Limb (tissue), 2 donors: Measurements from ENCODE around the gene KLHL22.

Experiments used
- DNase-seq, 2 donors: peaks; one replicate each; pipeline ENCODE4 v3.0.0-alpha.2; 2016; ENCODE audit errors: extremely low spot score in 2 of 2

KLHL22 gene

GRCh38 chr22:20433191-20433590 is 62.4 kb downstream of the KLHL22 start:
- DNase-seq, result no peak

DNA sequence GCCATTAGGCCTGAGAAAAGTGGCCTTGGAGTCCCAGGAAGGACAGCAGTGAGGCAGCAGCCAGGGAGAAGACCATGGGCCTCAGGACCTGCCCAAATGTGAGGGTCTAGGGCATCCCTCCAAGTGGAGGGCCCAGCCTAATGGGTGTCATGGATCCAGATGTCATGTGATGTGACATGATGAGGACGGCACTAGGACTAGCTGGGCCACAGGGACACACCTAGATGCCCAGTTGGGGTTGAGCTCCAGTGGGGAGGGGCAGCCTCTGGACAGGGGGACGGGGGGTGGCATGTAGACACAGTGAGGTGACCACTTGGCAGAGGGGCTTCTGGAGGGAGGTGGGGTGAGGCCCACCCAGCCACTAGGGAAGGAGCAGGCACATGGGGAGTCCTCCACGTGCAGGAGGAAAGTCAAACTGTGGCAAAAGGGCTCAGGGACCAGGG is 63.3 kb downstream of the KLHL22 start:
- DNase-seq, result no peak

DNA sequence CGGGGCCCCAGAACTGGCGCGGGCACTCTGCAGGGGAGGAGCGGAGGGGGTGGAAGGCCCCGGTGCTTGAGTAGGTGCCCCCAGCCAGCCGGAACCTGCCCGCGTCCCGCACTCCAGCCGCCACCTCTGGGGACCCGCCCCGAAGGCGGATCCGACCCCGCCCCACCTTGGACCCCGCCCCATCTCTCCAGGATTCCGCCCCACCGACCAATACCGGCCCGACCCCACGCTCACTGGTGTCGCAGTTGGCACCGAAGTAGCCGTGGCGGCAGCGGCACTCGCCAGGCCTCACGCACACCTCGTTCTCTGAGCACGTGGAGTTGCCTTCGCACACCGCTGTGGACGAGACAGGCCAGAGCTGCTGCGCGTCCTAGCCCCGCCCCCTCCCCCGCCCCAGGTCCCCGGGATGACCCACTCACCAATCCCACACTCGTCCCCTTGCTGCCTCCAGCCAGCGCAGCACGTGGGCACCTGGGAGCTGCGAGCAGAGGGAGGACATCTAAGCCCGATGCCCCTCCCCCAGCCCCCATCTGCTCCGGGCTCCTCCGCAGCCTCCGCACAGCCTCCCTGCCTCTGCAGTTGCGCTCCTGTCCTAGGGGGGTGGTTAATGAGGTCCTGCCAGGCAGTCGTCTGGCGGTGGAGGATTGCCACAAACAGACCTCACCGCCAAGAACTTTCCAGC is 63.9 kb downstream of the KLHL22 start:
- DNase-seq, result peak in 1 of 2 donors; percentile 50

- DNase-seq, result peak in 1 of 2 donors; percentile 73
Observed at GRCh38 chr22:20430720-20431510, 64.7 kb downstream of the KLHL22 start.

- no peak for DNase-seq
Observed at GRCh38 chr22:20430101-20430719, 65.4 kb downstream of the KLHL22 start.

DNA sequence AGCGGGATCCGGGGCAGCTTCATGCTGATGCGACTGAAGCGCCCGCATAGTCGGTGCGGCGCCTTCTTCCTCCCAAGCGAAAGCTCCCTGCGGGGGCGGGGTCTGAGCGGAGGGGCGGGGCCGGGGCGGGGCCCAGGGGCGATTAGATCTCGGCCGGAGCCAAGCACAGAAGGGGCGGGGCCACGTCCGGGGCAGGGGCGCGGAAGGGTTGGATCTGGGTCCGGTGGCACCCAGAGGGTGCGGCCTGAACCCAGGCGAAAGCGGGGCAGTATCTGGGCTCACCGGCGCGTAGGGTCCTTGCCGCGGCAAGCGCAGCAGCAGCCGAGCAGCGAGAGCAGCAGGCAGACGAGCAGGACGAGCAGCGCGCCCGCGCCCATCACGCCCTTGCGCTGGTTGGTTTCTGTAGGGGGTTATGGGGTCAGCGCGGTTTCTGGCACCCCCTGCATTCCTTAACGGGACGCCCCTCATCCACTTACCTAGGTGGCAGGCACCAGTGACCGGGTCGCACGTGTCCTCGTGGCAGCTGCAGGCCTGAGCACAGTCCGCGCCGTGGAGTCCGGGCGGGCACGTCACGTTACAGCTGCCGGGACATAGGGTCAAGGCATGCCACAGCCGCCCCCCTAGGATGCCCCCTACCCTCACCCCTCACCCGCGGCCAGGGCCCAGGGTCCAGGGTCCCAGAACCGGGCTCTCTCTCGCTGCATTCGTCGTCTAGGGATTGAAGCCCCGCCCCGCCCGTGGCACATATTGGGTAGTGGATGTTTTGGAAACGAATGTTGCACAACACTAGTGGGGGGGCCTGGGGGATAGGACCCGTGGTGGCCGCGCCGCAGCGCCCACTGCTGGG is 66.1 kb downstream of the KLHL22 start:
- peak in 1 of 2 donors; percentile 76 for DNase-seq

DNA sequence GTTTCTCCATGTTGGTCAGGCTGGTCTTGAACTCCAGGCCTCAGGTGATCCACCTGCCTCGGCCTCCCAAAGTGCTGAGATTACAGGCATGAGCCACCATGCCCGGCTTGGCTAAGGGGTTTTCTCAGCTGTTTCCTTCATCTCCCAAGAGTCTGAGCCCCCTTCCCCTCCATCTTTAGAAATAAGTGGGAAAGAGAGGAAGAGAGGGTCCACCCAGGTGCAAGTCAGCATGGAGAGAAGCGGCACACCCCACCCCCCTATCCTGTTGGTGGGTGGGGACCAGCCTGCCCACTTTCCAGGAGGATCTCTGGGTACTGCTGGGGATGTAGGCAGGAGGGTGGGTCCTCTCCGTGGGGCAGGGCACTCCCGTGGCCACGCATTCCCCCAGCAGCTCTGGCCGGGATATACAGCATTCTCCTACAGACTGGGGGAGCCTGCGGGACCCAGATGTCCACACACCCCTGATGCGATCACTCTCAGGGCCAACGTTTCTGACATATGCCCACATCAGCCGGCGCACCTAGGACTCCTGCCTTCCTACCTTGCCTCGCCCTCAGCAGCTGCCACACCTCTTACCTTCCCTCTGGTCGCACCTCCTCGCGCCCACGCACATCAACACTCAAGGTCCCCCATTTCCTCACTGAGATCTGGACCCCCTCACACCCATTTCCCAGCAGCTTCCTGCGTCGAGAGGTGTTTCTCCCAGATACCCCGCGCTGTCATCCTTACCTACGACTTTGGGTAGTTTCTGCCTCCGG is 66.9 kb downstream of the KLHL22 start:
- no peak for DNase-seq

DNA sequence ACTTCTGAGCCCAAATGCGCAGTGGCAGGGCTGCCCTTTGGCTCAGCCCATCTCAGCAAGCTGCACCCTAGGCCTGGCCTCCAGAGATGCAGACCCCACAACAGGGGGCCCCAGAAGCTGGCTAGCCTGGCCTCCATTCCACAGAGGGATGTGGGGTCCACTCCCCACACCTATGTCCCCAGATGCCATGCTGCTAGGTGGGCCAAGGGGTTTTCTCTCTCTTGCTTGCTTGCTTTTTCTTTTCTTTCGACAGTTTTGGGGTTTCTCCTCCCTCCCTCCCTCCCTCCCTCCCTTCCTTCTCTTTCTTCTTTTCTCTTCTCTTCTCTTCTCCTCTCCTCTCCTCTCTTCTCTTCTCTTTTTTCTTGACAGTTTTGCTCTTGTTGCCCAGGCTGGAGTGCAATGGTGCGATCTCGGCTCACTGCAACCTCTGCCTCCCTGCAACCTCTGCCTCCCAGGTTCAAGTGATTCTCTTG is 67.6 kb downstream of the KLHL22 start:
- DNase-seq, result no peak

DNA sequence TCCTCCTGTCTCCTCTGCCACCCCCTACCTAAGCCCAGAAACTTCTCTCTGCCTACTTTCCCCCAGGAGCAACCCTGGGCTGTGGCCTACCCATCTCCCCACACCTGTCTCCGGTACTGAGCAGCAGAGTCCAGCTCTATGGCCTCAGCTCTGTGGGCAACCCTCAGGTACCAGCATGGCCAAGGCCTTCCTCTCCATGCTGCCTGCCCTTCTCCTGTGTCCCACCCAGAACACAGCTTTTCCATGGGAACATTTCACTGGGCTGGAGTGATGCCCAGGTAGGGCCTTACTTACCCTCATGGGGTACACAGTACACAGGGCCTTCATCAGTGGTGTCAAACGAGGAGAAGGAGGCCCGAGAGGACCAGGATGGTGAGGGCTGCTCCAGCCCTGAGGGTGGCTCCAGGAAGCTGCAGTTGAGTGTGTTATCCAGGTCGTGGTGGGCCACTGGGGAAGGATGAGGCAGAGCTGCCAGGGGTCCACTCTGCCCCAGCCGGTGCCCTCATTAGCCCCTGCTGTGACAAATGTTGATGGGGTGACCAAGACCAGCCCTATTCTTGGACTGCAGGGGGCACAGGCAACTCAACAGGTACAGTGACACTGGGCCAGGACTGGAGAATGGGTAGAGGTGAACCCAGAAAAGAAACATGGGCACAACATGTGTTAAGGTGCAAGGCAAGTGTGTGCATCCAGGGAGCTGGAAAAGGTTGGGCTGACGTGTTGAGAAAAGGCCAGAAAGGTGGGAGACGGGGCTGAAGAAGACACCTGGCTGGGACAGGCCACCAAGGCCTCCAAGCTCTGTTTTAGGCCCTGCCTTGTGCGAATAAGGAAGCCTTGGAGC is 68.3 kb downstream of the KLHL22 start:
- DNase-seq, result no peak

GRCh38 chr22:20426259-20426615 is 69.4 kb downstream of the KLHL22 start:
- no peak for DNase-seq

DNA sequence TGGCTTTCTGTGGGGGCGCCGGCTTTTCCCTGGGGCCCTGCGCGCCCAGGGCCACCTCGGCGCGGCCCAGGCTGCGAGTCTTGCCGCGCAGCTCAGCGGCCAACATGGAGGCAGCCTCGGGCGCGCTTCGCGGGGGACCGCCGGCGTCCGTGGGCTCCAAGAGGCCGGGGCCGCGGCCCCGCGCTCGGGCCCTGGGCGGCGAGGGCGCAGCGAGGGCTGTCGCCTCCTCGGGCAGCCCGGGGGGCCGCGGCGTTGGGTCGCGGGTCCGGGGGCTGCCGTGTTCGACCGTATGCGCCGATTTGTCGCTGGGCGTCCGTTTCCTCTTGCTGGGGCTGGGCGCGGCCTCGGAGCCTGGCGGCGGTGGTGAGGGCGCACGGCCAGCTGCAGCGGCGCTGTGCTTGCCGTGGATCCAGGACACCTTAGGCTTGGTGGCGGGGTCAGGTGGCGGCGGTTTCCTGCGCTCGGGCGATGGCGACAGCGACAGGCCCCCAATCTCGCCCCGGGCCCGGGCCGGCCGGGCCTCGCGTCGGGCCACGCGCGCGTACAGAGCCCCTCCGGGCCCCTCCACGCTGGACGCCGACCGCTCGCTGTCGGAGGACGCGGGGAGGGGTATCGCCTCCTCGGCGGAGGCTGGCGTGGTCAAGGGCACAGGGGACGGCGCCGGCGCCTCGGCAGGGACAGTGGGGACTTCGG is 69.9 kb downstream of the KLHL22 start:
- DNase-seq, result peak in 1 of 2 donors; percentile 52

GRCh38 chr22:20424932-20425565 is 70.5 kb downstream of the KLHL22 start:
- DNase-seq, result peak in 1 of 2 donors; percentile 82

GRCh38 chr22:20424568-20424931 is 71.0 kb downstream of the KLHL22 start:
- no peak for DNase-seq

DNA sequence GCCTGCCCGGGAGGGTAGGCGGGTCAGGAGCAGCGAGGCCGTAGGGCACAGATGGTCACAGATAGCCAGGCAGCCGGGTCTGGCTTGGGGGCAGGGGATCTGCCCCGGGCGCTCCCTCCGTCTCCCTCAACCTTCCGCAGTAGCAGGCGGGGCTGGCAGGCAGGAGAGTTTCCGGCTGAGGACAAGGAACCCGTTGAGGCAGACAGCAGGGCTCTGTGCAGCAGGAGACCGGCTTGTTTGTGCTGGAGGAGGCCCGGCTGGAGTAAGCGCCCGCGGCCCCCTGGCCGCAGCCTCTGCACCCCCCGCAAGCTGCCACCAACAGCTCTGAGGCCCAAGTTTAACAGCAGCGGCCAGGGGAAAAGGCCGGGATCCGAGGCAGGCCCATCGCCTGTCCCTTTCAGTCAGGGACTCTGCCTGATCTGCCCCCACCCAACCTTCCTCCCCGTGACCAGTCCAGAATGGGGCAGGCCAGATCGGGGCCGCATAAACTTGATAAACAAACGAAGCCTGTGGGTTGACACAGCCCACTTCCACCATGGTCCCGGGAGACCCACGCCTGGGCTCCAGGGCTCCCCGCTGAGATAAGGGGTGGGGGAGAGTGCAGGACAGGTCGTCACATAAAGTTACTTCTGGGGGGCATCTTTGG is 71.6 kb downstream of the KLHL22 start:
- peak in 1 of 2 donors; percentile 71 for DNase-seq

- DNase-seq, result peak in 1 of 2 donors; percentile 61
Observed at GRCh38 chr22:20423008-20423905, 72.3 kb downstream of the KLHL22 start.

DNA sequence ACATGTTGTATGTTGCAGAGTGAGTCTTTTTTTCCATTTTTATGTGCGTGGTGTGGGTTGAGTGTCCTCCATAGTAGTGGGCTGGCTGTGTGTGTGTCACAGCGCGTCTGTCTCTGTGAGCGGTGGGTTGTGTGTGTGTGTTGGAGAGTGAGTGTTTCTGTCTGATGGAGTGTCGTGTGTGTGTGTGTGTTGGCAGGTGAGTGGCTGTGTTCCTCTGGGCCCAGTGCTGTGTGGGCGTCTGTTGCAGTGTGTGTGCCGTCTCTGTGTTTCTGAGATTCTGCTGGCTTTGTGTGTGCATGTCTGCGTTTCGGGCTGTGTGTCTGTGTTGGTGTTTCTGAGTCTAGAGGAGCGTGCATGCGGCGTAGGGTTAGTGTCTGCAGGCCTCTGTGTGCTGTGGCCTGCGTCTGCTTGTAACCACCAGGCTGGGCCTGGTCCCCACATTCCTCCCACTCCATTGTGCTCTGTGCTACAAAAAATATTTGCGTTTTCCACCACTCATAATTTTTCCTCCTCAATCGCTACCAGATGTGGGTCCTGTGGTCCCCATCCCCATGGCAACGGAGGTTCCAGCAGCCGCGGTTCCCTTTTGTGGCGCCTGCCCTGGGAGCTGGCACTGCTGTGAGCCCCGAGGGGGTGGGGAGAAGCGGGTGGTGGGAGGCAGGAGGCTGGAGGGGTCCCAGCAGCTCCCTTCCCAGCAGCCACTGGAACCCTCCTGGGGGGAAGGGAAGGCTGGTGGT is 73.2 kb downstream of the KLHL22 start:
- peak; percentile 77 to 86 for DNase-seq

GRCh38 chr22:20421507-20421874 is 74.1 kb downstream of the KLHL22 start:
- DNase-seq, result no peak
